Vagina (tissue), 2 donors: ENCODE data around the gene LDAH.

Experiments used
- CTCF ChIP-seq, 3 experiments: fragments of 450-650 bp in 2 of 3; fragments of 200-600 bp in 1 of 3; sonication (generic) in 1 of 3; IDR thresholded peaks; one replicate each; pipeline ENCODE4 v1.5.1; 2017 to 2019; ENCODE audit warnings: antibody characterized with exemption in 3 of 3, mild to moderate bottlenecking in 2 of 3, moderate library complexity in 2 of 3
- POLR2A ChIP-seq, 2 donors: fragments of 450-650 bp; IDR thresholded peaks; one replicate each; pipeline ENCODE4 v1.6.1; 2017; ENCODE audit warnings: antibody characterized with exemption in 2 of 2, mild to moderate bottlenecking in 2 of 2, moderate library complexity in 2 of 2

- TF ChIP-seq CTCF (IDR thresholded peaks at IDR 0.05) (no peak), POLR2A (IDR thresholded peaks at IDR 0.05) (no peak)
These were observed 175.2 kb downstream of the LDAH start for GRCh38 chr2:20647738-20648137.
